Suppressor macrophage (primary cell): ENCODE results near the gene KLHL12.
"Not testable (repeated sequence)": the region's sequence is repeated elsewhere in the genome, so short reads cannot be mapped to it uniquely, and the experiment has no call there.

Experiments
- DNase-seq, 4 experiments: peaks; one replicate each; pipeline ENCODE4 v3.0.0-alpha.2; 2020 to 2022

The KLHL12 gene

DNA sequence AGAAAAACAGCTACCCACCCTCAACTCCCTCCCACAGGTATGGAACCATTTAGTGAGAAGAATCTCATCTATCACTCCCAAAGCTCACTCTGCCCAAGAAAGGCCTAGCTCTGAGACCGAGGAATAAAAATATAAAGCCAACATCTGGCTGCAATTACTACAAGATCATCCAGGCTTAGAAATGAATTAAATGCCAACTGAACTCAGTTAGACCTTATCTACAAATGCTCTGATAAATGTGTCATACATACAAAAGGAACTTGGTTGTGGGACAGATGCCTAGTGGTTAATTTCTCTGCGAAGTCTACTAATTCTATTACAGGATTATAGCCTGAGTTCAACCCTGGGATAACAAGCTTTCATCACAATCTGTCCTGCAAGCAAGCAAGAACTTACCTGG lies 24.4 kb upstream of the KLHL12 start:
- DNase-seq = no peak

DNA sequence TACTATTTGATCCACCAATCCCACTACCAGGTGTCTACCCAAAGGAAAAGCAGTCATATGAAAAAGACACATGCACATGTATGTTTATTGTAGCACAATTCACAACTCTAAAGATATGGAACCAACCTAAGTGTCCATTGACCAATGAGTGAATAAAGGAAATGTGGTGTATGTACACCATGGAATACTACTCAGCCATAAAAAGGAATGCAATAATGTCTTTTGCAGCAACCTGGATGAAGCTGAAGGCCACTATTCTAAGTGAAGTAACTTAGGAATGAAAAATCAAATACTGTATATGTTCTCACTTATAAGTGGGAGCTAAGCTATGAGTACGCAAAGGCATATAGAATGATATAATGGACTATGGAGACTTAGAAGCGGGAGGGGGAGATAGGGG lies 18.4 kb upstream of the KLHL12 start:
- DNase-seq = no peak

DNA sequence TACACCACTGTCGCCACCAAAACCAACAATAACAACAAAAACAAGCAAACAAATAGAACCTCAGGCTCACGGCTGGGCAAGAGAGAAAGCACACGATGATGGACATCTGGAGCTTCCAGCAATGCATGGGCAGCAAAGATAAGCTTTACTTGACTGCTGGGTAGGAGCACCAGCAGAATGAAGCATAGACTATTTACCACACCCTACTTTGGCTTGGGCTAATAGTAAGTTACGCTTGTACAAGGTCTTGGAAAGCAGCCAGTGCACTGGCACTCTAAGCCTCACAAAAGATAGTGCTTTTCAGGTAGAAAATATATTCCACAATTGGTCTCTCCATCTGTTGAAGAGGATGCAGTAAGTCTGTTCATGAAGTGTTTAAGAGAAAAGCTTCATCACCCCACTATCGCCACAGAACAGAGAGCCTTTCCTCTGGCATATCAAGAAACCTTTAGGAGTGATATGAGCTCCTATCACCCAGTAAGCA lies 17.4 kb upstream of the KLHL12 start:
- no peak for DNase-seq

DNA sequence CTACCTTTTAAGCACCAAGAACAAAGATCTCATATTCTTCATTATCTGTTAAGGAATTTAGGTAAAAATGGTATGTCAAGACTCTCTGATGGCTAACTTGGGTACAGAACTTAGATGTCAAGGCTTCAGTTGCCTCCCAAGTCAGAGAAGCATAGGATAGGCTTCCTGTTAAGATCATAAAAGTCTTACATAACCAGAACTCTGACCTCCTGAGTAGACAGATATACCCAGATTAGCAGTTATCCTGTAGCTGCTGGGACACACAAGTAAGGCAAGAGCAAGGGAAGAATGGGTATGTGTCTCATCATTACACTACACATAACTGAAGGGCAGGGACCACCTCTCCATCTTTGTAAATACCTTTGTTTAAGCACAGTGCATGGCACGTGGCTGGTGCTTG lies 15.4 kb upstream of the KLHL12 start:
- DNase-seq = no peak

DNA sequence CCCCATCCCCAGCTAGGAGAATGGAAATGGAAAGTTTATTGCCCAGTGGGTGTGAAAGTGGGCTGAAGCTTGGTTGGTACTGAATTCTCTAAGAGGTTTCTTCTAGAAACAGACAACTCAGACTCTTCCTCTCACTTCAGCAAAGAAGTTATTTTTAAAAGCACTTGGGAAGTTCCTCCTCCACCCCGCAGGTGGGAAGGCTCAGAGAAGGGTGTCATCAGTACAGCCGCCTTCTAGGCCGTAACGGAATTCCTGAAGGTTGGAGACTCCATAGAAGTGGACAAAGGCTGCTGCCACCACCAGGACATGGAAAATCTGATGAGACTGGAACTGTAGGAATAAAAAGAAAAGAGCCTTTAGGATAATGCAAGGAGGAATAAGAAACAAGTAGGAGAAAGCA lies 14.3 kb upstream of the KLHL12 start:
- DNase-seq = no peak

DNA sequence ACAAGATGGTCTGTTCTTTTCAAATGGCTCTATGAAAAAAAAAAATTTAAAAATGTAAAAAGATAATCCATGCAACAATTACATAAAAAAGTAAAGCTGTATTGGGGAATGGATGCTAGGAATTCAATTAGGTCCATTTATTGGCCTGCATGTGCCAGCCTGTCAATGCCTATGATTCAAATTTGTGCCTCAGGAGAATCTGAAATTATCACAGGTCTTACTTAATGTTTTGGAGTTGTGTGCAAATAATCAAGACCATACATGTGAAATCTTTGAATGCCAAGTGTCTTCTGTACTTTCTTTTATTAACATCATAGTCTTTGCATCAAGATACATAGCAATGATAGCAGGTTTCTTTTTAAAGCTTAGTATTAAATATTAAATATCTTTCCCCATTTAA lies 13.5 kb upstream of the KLHL12 start:
- no peak for DNase-seq

DNA sequence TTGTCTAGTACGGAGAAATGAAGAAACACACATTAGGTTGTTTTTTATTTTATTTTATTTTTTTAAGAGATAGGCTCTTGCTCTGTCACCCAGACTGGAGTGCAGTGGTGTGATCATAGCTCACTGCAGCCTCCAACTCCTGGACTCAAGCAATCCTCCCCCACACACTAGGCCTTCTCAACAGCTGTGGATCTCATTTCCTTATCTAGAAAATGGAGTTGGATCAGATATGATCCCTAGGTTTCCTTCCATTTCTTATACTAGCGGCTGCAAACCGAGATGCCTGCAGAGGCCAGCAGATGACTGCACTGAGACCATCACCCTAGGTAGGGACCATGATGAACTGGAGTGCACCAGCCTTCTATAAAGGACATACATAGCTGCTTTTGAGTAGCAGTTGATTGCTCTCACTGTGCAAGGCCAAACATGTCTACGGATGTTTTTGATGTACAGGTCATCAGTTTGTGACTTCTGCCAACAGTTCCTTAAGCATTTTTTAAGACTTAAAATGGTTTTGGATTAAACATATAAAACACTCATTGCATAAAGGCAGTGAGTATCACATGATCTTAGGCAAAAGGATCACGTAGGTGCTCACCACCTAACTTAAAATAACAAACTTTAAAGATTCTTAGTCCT lies 11.4 kb upstream of the KLHL12 start:
- DNase-seq = no peak

DNA sequence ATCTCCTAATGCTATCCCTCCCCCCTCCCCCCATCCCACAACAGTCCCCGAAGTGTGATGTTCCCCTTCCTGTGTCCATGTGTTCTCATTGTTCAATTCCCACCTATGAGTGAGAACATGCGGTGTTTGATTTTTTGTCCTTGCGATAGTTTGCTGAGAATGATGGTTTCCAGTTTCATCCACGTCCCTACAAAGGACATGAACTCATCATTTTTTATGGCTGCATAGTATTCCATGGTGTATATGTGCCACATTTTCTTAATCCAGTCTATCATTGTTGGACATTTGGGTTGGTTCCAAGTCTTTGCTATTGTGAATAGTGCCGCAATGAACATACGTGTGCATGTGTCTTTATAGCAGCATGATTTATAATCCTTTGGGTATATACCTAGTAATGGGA lies 9.4 kb upstream of the KLHL12 start:
- not testable (repeated sequence) for DNase-seq

DNA sequence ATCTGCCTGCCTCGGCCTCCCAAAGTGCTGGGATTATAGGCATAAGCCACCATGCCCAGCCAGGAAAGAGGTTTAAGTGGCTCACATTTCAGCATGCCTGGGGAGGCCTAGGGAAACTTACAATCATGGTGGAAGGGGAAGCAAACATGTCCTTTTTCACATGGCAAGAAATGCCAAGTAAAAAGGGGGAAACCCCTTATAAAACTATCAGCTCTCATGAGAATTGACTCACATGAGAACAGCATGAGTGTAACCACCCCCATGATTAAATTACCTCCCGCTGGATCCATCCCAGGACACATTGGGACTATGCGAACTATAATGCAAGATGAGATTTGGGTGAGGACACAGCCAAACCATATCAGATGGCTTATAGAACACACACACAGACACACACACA lies 8.8 kb upstream of the KLHL12 start:
- peak in 1 of 4 experiments; percentile 31 for DNase-seq

DNA sequence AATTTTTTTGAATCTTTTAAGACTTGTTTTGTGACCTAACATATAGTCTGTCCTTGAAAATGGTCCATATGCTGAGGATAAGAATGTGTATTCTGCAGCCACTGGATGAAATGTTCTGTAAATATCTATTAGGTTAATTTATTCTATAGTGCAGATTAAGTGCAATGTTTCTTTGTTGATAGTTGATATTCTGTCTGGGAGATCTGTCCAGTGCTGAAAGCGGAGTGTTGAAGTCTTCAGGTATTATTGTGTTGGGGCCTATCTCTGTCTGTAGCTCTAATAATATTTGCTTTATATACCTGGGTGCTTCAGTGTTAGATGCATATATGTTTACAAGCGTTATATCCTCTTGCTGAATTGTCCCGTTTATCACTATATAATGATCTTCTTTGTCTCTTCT lies 7.7 kb upstream of the KLHL12 start:
- no peak for DNase-seq

DNA sequence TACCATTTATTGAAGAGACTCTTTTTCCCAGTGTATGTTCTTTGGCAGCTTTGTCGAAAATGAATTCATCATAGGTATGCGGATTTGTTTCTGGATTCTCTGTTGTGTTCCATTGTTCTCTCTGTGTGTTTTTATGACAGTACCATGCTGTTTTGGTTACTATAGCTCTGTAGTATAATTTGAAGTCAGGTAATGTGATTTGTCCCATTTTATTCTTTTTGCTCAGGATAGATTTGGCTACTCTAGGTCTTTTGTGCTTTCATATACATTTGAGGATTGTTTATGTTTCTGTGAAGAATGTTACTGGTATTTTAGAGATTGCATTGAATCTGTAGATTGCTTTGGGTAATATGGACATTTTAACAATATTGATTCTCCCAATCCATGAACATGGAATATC lies 5.4 kb upstream of the KLHL12 start:
- no peak for DNase-seq

DNA sequence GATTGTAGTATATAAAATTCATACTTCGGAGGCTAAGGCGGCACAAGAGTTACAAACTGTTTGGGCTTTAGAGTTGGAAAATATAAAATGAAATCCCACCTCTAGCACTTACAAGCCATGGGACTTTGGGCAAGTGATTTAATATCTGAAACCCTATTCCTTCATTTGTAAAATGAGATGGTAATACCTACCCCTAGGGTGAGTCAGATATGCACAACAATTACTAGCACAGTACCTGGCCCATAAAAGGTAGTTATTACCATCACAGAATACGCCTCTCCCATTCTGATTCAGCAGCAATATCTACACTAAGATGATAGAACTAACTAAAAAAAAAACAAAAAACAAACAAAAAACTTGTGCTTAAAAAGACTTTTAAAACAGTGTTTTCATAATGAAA lies 3.5 kb downstream of the KLHL12 start:
- DNase-seq = no peak

DNA sequence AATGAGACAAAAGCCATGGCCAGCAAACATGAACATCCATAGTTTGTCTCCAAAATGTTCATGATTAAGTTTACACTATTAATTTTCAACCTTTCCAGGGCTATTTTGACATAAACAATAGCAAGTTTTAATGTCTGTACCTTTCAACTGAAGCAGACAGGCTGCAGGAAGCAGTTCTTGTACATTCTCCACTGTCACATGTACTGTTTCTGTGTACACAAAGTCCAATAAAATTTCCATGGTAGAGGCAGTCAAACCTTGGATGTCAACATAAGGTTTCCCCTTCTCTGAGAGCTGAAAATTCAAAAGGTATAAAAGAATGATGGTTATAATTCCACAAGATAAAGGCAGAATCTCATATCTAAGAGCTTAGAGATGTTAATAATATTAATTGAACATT lies 7.4 kb downstream of the KLHL12 start:
- no peak for DNase-seq

DNA sequence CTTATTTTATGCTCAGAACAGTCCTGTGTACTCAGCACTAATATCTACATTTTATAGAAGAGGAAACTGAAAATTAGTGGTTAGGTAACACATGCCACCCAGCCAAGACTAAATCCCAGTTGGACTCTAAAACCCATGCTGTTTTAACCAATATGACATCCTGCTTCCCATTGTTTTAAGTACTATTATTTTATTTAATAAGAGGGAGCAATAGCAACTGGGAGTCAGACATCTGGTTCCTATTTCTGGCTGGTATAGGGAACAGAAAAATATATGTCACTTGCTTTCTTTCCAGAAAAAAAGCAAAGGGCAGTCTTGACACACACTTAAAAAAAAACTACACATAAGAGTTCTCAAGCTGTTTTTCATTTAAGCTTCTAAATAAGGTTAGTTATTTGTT lies 11.9 kb downstream of the KLHL12 start:
- DNase-seq = no peak

DNA sequence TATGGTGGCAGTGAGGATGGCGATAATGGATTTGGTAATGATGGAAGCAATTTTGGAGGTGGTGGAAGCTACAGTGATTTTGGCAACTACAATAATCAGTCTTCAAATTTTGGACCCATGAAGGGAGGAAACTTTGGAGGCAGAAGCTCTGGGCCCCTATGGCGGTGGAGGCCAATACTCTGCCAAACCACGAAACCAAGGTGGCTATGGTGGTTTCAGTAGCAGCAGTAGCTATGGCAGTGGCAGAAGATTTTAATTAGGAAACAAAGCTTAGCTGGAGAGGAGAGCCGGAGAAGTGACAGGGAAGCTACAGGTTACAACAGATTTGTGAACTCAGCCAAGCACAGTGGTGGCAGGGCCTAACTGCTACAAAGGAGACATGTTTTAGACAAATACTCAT lies 14.6 kb downstream of the KLHL12 start:
- not testable (repeated sequence) for DNase-seq

DNA sequence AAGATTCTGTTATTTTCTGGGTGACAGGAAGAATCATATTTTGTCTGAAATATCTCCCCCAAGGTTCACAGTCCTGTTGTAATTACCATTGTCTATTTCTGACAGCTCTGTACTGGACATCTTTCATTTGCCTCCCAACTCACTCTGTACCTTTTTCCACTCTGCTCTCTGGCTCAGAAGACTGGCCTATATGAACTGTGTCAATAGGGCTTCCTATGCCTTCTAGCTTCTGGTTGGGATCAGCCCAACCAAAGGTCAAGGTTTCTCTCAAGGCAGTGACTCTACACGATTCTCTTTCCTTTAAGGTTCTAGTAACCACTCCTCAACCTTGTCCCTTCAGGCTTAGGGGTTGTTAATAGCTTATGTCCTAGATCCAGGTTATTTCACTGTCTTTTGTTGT lies 17.5 kb downstream of the KLHL12 start:
- DNase-seq = no peak

DNA sequence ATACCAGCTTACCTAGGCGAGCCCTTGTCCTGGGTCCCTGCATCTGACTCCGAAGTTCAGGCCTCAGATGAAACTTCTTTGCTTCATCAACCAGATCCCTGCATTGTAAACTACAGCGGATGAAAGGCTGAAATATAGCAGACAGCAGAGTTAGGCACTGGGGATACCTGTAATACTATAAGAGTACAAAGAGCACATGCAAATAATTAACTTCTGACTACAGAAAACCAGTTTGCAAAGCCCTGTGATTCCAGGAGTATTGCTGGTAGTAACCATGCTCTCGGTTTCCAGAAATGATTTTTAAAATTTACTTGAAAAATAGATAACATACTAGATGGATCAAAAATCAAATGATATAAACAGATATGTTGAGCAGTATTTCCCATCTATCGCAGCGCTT lies 18.0 kb downstream of the KLHL12 start:
- no peak for DNase-seq

DNA sequence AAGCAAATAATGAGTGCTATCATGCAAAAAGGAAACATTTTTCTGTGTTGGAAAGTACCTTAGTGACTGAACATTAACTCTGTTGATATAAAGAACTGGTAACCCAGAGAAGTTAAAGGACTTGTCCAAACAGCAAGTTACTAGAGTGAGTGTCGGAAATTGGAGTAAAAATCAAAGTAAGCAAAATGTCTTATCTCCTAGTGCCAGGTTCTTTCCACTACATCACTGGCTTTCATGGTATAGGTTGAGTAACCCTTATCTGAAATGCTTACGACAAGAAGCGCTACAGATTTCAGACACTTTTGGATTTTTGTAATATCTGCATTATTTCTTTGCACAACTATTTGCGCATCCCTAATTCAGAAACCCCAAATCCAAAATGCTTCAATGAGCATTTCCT lies 21.7 kb downstream of the KLHL12 start:
- no peak for DNase-seq

DNA sequence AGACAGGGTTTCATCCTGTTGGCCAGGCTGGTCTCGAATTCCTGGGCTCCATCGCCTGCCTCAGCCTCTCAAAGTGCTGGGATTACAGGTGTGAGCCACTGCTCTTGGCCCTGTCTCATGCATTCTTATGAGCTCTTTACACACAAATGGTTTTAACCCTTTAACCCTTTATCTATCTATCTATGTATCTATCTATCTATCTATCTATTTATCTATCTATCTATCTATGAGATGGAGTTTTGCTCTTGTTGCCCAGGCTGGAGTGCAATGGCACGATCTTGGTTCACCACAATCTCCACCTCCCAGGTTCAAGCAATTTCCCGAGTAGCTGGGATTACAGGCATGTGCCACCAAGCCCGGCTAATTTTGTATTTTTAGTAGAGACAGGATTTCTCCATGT lies 23.2 kb downstream of the KLHL12 start:
- not testable (repeated sequence) for DNase-seq

DNA sequence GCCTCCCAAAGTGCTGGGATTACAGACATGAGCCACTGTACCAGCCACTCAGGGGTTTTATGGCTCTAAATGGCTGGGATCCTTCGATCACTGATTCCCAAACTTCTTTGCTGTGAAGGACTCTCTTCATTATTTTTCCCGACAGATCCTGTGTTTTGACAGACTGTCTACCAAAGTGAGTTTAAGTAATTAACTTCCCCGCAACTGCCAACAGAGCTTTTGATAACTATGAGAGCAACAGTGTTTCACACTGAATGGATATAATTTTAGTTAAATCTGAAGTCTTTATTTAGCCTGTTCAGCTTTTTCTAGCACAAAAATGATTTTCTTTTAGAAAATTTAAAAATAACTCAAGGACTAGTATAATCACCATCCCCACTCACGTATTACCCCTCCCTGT lies 25.5 kb downstream of the KLHL12 start:
- no peak for DNase-seq

DNA sequence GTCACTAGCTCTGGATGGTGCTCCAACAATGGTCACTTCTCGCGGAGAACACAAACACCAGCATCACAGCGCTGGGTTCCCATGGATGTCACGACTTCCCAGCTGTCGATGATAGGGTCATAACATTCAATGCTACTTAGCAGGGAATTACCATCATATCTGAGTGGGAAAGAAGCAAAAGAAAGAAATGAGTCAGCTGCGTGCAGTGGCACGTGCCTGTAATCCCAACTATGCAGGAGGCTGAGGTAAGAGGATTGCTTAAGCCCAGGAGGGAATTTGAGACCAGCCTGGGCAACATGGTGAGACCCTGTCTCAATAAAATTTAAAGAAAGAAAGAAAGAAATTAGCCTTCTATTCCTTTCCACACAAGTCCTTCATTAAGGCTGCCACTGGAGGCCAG lies 34.5 kb downstream of the KLHL12 start:
- no peak for DNase-seq

DNA sequence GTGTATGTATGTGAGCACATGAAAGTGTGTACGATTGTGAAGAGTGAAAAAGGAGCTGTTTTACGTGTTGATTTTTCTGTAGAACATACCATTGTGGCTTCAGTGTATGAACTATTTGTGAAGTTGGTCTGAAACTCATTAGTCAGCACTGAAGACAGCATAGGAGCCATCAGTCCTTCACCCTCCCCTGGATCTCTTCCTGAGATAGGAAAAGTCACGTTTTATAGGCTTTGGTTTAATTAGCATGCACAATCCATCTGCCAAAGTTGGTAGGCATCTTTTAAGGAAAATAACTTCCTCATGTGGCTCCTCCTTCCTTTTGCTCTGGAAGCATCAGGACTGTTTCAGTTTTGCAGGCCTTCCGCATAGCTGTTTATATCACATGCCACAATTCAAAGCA lies 36.6 kb downstream of the KLHL12 start:
- DNase-seq = no peak

DNA sequence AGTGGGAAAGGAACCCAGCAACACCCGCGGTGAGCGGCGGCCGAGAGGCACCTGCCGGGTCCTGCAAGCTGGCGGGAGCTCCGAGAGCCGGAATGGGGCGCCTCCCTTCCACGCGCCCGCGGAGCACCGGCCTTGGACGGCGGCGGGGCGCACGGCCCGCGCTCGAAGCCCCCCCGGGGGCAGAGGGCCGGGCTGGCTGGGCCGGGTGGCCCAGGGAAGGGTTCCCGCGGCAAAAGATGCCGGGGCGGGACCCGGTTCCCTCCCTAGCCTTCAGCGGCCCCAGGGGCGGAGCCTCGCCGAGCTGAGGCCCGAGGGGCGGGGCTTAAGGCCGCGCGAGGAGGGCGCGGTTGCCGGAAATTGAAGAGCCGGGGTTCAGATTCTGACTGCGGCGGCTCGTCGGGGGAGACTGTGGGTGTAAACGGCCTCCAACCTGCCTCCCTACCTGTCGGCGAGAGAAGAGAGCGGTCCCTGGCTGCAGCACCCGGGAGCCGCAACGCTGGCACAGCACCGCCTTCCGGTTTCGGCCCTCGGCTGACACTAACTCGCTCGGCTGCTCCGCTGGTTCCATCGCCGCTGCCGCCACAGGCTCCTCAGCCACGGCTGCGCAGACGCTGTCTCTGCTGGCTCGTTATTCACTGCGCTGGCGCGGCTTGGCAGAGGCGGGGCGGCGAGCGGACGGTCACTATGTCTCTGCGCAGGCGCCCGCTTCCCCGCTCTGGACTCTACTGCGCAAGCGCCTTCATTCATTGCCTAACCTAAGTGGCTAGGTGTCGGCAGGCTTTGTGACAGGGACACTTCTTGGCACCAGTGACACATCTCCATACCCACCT lies 38.3 kb downstream of the KLHL12 start, which contains the start of gene RABIF:
TSS of gene RABIF (minus strand) at position 619 of the 830 bp plus-strand sequence. CDS start at position 568, 51 bp downstream.
- DNase-seq = peak; percentile 97 to 99 (median 98)

DNA sequence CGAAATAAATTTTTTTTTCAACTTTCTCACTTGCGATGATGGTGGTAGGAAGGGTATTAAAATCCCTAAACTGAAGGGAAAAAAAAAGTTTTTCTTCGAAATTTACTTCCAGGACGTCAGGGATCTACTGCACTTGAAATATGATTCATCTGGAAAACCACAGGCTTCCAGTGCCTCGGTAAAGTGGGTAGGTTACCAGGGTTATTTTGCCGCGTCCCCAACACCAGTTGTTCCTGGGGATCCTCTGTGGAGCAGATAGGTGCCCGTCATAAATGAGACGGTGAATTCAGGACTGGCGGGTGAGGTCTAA lies 38.9 kb downstream of the KLHL12 start:
- DNase-seq = peak in 1 of 4 experiments; percentile 35
